Mucosa of stomach (tissue), 1 donor: ENCODE measurements around the gene CRY1.
"Not testable (repeated sequence)": the region's sequence is repeated elsewhere in the genome, so short reads cannot be mapped to it uniquely, and the experiment has no call there.

Experiments
- H3K27me3 ChIP-seq: one replicate; pipeline ENCODE4 v1.7.0; 2013; ENCODE audit warnings: mild to moderate bottlenecking, low read length; ENCODE audit not compliant: control insufficient read depth, insufficient read depth
- H3K36me3 ChIP-seq: one replicate; pipeline ENCODE4 v1.7.0; 2013; ENCODE audit warnings: low read length; ENCODE audit not compliant: control insufficient read depth, insufficient read depth
- H3K4me1 ChIP-seq: one replicate; pipeline ENCODE4 v1.7.0; 2013; ENCODE audit warnings: mild to moderate bottlenecking, low read length; ENCODE audit not compliant: control insufficient read depth, insufficient read depth
- H3K4me3 ChIP-seq: one replicate; pipeline ENCODE4 v1.7.0; 2013; ENCODE audit warnings: low read length
- H3K9ac ChIP-seq: one replicate; pipeline ENCODE4 v1.7.0; 2013; ENCODE audit warnings: mild to moderate bottlenecking, low read length, moderate library complexity
- H3K9me3 ChIP-seq: one replicate; pipeline ENCODE4 v1.7.0; 2013; ENCODE audit warnings: mild to moderate bottlenecking, low read length, moderate library complexity; ENCODE audit not compliant: control insufficient read depth
- donor health status: Pancreatic carcinoma.

CRY1 gene

DNA sequence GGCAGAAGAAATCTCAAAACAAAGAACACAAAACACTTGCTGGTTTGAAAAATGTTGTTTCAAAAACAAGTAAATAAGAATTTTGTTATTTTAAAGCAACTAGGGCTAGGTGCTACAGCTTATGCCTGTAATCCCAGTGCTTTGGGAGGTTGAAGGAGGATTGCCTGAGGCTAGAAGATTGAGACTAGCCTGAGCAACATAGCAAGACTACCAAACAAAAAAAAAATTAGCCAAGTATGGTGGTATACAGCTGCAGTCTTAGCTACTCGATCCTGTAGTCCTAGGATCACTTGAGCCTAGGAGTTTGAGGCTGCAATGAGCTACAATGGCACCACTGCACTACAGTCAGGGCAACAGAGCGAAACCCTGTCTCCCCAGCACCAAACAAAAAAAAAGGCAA lies 73.8 kb downstream of the CRY1 start:
- Histone ChIP-seq H3K36me3 (no peaks in the 10 kb centered on the region), H3K9ac (no peak overlapping the region), H3K4me3 (no peak overlapping the region), H3K9me3 (no peaks in the 10 kb centered on the region), H3K27me3 (no peaks in the 10 kb centered on the region), H3K4me1 (no peaks in the 10 kb centered on the region)

- Histone ChIP-seq H3K27me3 (no peaks in the 10 kb centered on the region), H3K4me1 (no peaks in the 10 kb centered on the region), H3K36me3 (no peaks in the 10 kb centered on the region), H3K4me3 (no peak overlapping the region), H3K9me3 (no peaks in the 10 kb centered on the region), H3K9ac (no peak overlapping the region)
Observed at GRCh38 chr12:107017042-107017441, 76.3 kb downstream of the CRY1 start.

DNA sequence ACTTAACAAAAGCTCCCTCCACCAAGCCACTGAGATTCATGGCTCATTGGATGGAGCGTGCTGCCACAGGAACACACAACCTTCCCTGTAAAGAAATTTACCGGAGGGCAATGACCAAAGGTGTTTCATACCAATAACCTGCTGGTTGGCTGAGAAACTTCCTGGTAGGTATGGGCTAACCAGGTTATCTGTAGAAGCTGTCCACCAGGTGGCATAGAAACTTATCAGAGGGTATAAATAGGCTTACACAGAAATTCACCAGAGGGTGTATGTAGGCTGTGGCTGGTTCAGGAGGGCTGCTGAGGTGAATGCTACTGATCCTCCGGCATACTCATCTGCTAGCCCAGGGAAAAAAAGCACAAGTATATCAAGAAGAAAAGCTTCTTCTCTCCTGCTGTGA lies 79.3 kb downstream of the CRY1 start:
- Histone ChIP-seq H3K4me3 (no peak overlapping the region), H3K9ac (no peak overlapping the region), H3K9me3 (no peaks in the 10 kb centered on the region), H3K36me3 (no peaks in the 10 kb centered on the region), H3K27me3 (no peaks in the 10 kb centered on the region), H3K4me1 (no peaks in the 10 kb centered on the region)

DNA sequence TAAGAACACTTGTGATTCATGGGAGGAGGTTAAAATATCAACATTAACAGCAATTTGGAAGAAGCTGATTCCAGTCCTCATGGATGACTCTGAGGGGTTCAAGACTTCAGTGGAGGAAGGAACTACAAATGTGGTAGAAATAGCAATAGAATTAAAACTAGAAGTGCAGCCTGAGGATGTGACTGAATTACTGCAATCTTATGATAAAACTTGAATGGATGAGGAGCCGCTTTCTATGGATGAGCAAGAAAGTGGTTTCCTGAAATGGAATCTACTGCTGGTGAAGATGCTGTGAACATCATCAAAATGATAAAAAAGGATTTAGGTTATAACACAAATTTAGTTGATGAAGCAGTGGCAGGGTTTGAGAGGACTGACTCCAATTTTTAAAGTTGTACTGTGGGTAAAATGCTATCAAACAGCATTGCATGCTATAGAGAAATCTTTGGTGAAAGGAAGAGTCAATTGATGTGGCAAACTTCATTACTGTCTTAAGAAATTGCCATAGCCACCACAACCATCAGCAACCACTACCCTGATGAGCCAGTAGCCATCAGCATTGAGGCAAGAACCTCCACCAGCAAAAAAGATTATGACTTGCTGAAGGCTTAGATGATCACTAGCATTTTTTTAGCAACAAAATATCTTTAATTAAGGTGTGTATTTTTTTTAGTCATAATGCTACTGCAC lies 80.5 kb downstream of the CRY1 start:
- Histone ChIP-seq H3K27me3 (no peaks in the 10 kb centered on the region), H3K4me3 (no peak overlapping the region), H3K9me3 (no peaks in the 10 kb centered on the region), H3K9ac (no peak overlapping the region), H3K36me3 (no peaks in the 10 kb centered on the region), H3K4me1 (no peaks in the 10 kb centered on the region)

- Histone ChIP-seq H3K36me3 (no peaks in the 10 kb centered on the region), H3K4me1 (no peaks in the 10 kb centered on the region), H3K9me3 (no peaks in the 10 kb centered on the region), H3K27me3 (no peaks in the 10 kb centered on the region), H3K9ac (no peak overlapping the region), H3K4me3 (no peak overlapping the region)
Observed at GRCh38 chr12:107011519-107011918, 81.8 kb downstream of the CRY1 start.

- H3K36me3 ChIP-seq = no peaks in the 10 kb centered on the region
Observed at GRCh38 chr12:107007411-107007810, 85.9 kb downstream of the CRY1 start.

GRCh38 chr12:107002665-107003064 lies 90.7 kb downstream of the CRY1 start:
- not testable (repeated sequence) for H3K9me3 ChIP-seq, H3K4me3 ChIP-seq, H3K36me3 ChIP-seq, H3K9ac ChIP-seq, H3K27me3 ChIP-seq, H3K4me1 ChIP-seq

More at GRCh38 chr12:107007411-107007810, 85.9 kb downstream of the CRY1 start:
- no peaks in the 10 kb centered on the region for H3K4me1 ChIP-seq
- no peaks in the 10 kb centered on the region for H3K9me3 ChIP-seq
- no peaks in the 10 kb centered on the region for H3K27me3 ChIP-seq
- H3K4me3 ChIP-seq = no peak overlapping the region
- no peak overlapping the region for H3K9ac ChIP-seq

DNA sequence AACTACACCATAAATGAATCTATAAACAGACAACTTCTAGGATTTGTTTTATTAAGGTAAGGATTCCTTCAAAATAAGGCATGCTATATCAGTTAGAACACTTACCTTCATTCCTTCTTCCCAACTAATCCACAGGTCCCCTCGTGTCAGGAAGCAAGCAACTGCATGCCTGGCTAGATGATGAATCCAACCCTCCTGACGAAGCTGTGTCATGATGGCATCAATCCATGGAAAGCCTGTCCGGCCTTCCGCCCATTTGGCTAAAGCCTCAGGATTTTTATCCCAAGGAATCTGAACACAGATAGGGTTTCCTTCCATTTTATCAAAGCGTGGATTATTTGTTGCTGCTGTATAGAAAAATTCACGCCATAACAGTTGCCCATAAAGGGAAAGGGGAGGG lies 93.9 kb downstream of the CRY1 start:
- no peaks in the 10 kb centered on the region for H3K4me1 ChIP-seq
- H3K9me3 ChIP-seq = no peaks in the 10 kb centered on the region
- H3K36me3 ChIP-seq = no peaks in the 10 kb centered on the region
- H3K9ac ChIP-seq = no peak overlapping the region
- no peaks in the 10 kb centered on the region for H3K27me3 ChIP-seq
- no peak overlapping the region for H3K4me3 ChIP-seq

DNA sequence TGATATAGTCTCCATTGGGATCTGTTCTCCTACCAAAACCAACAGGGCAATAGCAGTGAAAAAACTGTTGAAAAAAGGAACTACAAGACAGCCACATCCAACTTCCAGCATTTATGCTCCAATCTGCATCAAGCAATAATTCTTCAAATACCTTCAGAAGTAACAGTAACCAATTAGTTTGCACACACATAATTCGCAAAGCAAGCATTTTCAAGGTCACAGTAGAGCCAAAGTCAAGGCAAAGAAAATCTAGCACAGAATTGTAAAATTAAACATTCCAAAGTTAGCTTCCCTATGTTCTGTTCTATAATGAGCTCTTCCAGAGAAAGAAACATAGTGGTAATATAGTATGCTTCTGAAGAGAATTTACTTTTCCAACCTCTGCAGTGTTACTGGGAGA lies 95.4 kb downstream of the CRY1 start:
- no peaks in the 10 kb centered on the region for H3K36me3 ChIP-seq
- no peaks in the 10 kb centered on the region for H3K9me3 ChIP-seq
- no peaks in the 10 kb centered on the region for H3K4me1 ChIP-seq
- H3K9ac ChIP-seq = no peak overlapping the region
- H3K4me3 ChIP-seq = no peak overlapping the region
- H3K27me3 ChIP-seq = no peaks in the 10 kb centered on the region

GRCh38 chr12:106996102-106996501 lies 97.2 kb downstream of the CRY1 start:
- H3K36me3 ChIP-seq, H3K27me3 ChIP-seq, H3K4me3 ChIP-seq, H3K9me3 ChIP-seq, H3K4me1 ChIP-seq, H3K9ac ChIP-seq: not testable (repeated sequence)

DNA sequence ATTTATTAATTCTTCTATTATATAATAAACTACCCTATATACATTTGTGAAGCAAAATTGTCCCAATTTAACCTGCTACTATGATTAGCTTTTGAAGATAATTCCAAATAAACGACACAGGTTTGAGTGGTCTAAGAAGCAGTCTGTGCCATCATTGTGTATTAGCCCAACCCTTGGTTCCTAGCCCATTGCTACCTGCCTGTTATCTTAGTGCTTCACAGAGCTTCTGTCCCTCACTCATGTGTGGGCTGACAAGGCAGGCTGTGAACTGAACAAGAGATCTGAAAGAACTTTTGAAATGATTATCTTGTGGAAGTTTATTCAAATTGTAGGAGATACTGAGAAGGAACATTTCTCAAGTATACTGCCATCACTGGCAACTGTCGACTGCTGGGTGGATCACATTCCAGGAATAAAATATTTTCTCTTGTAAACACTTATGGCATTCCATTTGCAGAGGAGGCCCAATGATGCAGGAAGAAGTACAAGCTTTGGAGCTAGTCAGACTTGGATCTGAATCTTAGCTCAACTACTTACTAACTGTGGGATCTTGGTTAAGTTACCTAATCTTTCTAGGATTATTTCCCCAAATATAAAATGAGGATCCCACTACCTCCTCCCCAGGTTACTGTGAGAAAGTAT lies 98.6 kb downstream of the CRY1 start:
- Histone ChIP-seq H3K27me3 (no peaks in the 10 kb centered on the region), H3K36me3 (no peaks in the 10 kb centered on the region), H3K4me1 (no peaks in the 10 kb centered on the region), H3K4me3 (no peak overlapping the region), H3K9ac (no peak overlapping the region), H3K9me3 (no peaks in the 10 kb centered on the region)

GRCh38 chr12:106987846-106988245 lies 105.5 kb downstream of the CRY1 start:
- Histone ChIP-seq H3K9me3 (no peaks in the 10 kb centered on the region), H3K36me3 (no peaks in the 10 kb centered on the region), H3K4me1 (peaks cover 23% of the 10 kb centered on the region), H3K9ac (no peak overlapping the region), H3K4me3 (no peak overlapping the region), H3K27me3 (no peaks in the 10 kb centered on the region)
